OCI-LY1 (cell line): ENCODE results near the gene FBXO10.

Source experiments
- EZH2 ChIP-seq: fragments of 200-600 bp; sonication (generic), shearing (Covaris generic); IDR thresholded peaks from 2 replicates; pipeline ENCODE4 v1.8.0; 2017; ENCODE audit warnings: borderline replicate concordance, mixed run types, mild to moderate bottlenecking, antibody characterized with exemption, low read length, moderate library complexity, mixed read lengths
- TF ChIP-seq, protein P1 (sequence below): fragments of 200-600 bp; sonication (generic), shearing (Covaris generic); IDR thresholded peaks from 2 replicates; pipeline ENCODE4 v1.5.1; 2017; ENCODE audit warnings: mild to moderate bottlenecking, antibody characterized with exemption, low read length, moderate library complexity, mixed read lengths

DNA sequence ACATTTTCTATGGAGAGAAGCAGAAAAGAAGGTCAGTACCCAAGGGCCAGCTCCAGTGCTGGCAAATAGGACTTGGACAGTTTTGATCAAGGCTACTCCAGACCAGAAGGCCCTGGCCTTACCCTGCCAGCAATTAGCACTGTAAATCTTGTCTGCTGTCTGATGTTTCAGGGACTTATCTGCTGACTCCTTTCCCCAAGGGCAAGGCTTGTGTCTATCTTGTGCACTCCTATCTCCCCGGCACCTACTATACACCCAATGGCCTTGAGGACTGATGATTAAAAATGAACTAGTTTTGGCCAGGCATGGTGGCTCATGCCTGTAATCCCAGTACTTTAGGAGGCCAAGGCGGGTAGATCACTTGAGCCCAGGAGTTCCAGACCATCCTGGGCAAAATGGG is 53.2 kb downstream of the FBXO10 start:
- TF ChIP-seq, protein P1, sequence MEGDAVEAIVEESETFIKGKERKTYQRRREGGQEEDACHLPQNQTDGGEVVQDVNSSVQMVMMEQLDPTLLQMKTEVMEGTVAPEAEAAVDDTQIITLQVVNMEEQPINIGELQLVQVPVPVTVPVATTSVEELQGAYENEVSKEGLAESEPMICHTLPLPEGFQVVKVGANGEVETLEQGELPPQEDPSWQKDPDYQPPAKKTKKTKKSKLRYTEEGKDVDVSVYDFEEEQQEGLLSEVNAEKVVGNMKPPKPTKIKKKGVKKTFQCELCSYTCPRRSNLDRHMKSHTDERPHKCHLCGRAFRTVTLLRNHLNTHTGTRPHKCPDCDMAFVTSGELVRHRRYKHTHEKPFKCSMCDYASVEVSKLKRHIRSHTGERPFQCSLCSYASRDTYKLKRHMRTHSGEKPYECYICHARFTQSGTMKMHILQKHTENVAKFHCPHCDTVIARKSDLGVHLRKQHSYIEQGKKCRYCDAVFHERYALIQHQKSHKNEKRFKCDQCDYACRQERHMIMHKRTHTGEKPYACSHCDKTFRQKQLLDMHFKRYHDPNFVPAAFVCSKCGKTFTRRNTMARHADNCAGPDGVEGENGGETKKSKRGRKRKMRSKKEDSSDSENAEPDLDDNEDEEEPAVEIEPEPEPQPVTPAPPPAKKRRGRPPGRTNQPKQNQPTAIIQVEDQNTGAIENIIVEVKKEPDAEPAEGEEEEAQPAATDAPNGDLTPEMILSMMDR: no peak
- TF ChIP-seq EZH2: no peak
